Measurements from ENCODE around the gene UTS2R.

DNA sequence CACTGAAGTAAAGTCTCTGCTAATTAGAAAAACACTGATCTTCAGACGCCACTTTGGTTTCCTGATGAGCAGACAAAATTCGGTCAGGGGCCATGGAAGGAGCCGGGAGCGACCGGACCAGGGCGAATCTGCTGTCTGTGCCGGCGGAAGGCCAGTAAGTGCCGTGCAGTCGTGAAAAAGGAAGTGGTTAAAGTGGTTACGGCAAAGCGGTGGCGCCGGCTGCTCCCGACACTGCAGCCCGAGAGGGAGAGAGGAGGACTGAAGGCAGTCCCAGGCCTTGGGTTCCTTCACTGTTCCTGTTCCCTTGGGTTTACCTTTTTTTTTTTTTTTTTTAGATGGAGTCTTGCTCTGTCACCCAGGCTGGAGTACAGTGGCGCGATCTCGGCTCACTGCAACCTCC is 29.3 kb downstream of the UTS2R start:
- TF ChIP-seq, protein P1, sequence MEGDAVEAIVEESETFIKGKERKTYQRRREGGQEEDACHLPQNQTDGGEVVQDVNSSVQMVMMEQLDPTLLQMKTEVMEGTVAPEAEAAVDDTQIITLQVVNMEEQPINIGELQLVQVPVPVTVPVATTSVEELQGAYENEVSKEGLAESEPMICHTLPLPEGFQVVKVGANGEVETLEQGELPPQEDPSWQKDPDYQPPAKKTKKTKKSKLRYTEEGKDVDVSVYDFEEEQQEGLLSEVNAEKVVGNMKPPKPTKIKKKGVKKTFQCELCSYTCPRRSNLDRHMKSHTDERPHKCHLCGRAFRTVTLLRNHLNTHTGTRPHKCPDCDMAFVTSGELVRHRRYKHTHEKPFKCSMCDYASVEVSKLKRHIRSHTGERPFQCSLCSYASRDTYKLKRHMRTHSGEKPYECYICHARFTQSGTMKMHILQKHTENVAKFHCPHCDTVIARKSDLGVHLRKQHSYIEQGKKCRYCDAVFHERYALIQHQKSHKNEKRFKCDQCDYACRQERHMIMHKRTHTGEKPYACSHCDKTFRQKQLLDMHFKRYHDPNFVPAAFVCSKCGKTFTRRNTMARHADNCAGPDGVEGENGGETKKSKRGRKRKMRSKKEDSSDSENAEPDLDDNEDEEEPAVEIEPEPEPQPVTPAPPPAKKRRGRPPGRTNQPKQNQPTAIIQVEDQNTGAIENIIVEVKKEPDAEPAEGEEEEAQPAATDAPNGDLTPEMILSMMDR (IDR thresholded peaks at IDR 0.05) = no peak
- TF ChIP-seq POLR2A (IDR thresholded peaks at IDR 0.05) = no peak

Measured in adrenal gland (tissue), 5 donors.